Renal cortex interstitium (tissue), 11 donors: Measurements from ENCODE around the gene SLC27A5. TPM values are rescaled to one million over a fixed set of nuclear protein-coding genes. Genes with fewer than 3 reads are reported as not detected.

Experiments
- DNase-seq, 11 donors: peaks; one replicate each; pipeline ENCODE4 v3.0.0-alpha.2; 2013; ENCODE audit warnings: low read depth in 9 of 11, low spot score in 4 of 11; ENCODE audit errors: extremely low read depth in 1 of 11
- polyA plus RNA-seq, 3 donors: library from polyadenylated mRNA; unstranded; fragments of 120-200 nt; gene quantifications; one replicate each; pipeline ENCODE4 v1.2.1, GENCODE V29; 2013; ENCODE audit not compliant: insufficient read length in 3 of 3

The SLC27A5 gene
- polyA plus RNA-seq, 3 donors, result 7.8 to 13.4 (median 11.5) TPM

DNA sequence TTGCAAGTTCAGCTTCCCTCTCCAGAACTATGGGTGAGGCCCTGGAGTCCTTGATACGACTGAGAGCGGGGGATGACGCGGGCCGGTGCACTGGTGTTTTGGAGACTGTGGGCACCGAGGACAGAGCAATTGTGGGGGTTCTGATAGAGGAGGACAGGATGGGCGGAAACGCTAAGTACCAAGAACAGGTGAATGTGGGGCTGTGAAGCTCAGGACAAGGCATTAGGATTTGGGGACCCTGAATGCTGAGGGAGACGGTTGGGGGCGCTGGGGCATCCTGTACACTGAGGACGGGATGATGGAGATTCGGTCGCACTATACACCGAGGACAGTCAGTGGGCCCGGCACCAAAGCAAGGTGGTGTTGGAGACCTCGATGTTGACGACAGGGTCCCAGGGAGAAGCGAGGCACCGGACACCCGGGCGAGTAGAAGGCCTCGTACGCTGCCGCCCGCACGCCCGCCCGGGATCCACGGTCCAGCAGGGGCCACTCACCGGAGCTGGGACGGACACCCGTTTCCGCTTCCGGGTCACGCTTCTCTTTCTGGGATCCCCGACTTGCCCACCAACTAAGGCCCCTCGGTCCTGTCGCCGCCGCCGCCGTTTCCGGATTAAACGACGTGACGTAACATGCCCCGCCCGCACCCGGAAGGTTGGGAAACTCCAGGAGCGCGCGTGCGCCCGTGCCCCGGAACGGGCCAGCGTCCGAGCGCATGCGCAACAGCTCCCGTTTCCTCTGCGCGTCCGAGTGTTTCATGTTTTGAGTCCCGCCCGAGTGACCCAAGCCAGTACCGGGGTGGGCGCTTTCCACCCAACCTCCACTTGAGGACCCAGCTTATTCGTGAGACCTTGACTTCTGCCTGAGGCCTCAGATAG lies 42.9 kb upstream of the SLC27A5 start, which contains the start of gene CHMP2A:
CHMP2A (minus strand) TSS at position 612 of the 875 bp plus-strand sequence. CDS start 893 bp downstream, outside the sequence.
- DNase-seq, result peak in 10 of 11 donors; percentile 89 to 97 (median 96)

DNA sequence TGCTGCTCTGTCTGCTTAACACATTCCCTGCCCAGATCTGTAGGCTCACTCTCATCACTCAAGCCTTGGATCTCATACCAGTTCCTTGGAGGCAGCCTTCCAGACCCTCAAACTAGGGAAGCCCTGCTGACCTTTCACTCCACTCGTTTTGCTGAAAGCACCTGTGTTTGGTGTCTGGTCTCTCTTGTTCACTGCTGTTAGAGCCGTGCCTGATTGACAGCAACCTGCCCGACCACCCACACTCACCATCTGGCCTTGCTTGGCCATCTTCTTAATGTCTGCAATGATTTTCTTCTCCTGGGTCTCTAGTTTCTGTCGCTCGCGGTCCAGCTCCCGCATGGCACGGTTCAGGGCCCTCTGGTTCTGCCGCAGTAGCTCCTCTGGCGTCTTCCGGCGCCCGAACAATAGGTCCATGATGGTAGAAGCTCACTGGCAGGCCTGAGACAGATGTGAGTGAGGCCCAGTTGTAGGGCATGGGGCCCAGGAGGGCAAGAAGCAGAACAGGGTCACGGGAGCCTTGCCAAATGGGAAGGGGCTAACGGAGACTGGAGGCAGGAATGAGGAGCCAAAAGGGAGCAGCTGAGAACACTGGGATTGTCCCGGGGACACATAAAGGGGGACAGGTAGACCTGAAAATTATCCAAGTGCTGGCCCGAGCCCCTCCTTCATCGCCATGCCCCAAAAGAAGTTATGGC lies 42.2 kb upstream of the SLC27A5 start:
- no peak for DNase-seq

DNA sequence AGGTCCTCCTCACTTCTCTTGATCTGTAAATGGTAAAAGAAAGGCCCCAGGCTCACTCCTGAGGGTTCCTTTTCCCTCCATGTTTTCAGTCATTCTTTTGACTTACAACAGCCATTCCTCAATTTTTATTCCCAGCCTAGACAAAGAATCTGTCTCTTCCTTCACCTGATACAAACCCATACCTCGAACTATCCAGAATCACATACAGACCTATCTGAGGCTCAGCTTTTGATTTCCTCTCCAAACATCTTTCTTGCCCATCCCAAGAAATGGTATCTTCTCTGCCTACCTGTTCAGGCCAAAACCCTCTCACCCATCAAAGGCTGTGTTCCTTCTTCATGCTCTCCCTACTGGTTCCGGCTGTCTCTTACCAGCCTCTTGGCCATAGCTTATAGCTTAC lies 40.9 kb upstream of the SLC27A5 start:
- no peak for DNase-seq

DNA sequence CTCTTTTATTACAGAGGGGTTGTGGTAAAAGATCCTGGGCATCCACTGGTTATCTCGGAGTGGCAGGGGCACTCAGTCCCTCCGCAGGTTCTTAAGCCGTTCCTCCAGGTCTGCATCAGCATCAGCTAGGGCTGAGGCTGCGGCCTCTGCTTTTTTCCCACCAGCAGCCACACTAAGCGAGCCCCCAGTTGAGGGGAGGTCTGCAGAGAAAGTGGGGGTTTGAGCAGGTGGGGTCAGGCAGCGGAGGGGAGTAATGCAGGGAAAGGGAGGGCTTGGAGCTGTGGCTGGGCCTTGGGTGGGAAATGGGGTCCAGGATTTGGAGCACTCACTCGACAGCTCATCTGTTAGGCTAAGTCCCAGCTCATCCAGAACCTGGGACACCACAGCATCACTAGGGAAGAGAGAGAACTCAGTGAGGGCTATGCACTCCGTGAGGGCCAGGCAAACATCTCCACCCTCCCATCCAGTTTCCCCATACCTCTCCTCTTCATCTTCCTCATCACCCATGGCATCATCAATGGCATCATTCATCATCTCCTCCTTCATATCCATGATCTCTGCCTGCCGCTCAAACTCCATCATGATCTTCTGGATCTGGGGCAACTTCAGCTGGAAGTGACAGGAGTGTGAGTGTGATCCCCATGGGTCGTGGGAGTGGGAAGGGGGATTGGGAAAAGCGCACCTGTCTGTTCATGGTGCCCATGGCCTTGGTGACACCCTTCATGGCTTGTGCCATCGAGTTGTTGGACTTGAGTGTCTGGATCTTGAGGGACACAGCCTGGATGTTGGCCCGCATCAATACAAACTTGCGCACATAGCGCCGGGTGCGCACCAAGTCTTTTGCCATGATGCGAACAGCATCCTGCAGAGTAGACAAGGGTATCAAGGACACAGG lies 40.0 kb upstream of the SLC27A5 start:
- no peak for DNase-seq

DNA sequence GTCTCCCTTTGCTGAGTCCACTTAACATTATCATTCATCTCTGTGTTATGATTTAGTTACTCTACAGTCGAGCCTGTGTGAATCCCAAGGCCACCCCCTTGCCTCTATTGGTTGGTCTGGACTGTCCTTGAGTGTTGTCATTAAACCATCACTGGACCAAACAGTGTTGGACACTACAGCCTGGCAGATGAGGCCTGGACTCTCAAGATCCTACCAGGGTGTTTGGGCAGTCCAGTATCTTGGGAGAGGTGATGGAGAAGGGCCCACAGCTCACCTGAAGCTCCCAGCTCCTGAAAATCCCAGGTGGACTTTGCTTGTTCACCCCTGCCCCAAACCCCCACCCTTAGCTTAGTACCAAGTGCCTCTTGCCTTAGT lies 39.3 kb upstream of the SLC27A5 start:
- DNase-seq, result no peak

DNA sequence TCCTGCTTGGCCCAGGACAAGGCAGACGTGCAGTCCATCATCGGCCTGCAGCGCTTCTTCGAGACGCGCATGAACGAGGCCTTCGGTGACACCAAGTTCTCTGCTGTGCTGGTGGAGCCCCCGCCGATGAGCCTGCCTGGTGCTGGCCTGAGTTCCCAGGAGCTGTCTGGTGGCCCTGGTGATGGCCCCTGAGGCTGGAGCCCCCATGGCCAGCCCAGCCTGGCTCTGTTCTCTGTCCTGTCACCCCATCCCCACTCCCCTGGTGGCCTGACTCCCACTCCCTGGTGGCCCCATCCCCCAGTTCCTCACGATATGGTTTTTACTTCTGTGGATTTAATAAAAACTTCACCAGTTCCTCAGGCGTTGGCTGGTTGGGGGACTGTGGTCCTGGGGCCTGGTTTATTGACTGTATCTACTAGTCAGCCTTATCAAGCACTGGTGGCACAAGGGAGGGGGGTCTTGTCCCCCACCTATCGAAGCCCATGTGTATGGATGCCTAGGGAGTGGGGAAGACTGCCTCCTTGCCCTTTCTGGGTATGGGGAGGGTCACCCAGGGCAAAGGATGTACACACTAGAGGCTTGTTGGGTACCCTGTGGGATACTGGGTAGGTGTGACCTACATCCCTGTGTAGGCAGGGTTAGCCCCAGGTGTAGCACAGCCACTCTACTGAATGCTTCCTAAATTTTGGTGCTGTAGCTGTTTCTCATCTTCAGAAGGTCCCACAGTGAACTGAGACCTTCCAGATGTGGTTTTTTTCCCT lies 38.8 kb upstream of the SLC27A5 start:
- DNase-seq, result no peak

DNA sequence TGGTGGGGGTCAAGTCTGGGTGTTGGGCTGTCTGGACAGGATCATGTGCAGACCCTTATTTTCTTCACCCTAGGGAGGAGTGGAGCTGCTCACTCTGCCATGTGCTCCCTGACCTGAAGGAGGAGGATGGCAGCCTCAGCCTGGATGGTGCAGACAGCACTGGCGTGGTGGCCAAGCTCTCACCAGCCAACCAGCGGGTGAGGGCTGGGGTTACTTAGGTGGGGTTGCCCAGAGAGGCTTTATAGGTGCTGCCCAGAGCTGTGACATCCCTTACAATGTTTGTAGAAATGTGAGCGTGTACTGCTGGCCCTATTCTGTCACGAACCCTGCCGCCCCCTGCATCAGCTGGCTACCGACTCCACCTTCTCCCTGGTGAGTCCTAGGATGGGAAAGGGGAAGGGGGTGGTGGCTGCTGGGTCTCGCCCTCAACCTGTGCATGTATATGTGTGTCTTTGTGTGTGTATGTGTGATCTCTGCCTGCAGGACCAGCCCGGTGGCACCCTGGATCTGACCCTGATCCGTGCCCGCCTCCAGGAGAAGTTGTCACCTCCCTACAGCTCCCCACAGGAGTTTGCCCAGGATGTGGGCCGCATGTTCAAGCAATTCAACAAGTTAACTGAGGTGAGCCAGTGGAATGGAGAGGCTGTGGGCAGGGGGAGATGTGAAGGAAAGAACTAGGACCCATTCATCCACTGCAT lies 38.0 kb upstream of the SLC27A5 start:
- no peak for DNase-seq

DNA sequence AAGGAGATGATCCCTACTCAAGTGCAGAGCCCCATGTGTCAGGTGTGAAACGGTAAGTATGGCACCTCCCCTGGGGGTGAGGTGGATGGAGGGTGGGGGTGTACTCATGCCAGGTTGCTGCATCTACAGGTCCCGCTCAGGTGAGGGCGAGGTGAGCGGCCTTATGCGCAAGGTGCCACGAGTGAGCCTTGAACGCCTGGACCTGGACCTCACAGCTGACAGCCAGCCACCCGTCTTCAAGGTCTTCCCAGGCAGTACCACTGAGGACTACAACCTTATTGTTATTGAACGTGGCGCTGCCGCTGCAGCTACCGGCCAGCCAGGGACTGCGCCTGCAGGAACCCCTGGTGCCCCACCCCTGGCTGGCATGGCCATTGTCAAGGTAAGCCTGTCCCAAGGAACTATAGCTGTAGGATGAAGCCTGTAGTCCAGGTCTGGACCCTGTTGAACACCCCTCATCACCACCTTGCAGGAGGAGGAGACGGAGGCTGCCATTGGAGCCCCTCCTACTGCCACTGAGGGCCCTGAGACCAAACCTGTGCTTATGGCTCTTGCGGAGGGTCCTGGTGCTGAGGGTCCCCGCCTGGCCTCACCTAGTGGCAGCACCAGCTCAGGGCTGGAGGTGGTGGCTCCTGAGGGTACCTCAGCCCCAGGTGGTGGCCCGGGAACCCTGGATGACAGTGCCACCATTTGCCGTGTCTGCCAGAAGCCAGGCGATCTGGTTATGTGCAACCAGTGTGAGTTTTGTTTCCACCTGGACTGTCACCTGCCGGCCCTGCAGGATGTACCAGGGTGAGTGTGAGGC lies 37.3 kb upstream of the SLC27A5 start:
- no peak for DNase-seq

DNA sequence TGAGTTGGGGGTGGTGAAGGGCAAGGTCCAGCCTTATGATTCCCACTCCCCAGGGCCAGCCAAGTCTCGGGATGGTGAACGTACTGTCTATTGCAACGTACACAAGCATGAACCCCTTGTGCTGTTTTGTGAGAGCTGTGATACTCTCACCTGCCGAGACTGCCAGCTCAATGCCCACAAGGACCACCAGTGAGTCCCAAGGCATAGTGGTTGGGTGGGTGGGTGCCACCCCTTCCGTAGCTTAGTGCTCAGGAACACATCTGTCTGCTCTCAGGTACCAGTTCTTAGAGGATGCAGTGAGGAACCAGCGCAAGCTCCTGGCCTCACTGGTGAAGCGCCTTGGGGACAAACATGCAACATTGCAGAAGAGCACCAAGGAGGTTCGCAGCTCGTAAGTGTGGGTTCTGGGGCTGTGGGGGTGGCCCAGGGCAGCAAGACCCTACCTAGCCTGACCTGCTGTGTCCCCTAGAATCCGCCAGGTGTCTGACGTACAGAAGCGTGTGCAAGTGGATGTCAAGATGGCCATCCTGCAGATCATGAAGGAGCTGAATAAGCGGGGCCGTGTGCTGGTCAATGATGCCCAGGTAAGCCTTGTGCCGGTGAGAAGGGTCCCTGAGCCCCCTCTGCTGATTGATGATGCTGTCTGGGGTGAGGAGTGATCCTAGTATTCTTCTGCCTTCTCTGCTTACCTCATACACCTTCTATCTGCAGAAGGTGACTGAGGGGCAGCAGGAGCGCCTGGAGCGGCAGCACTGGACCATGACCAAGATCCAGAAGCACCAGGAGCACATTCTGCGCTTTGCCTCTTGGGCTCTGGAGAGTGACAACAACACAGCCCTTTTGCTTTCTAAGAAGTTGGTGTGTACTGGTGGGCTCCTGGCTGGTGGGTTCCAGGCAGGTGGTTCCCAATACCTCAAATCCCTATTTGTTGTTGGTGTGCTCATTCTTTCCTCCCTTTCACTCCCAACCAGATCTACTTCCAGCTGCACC lies 35.8 kb upstream of the SLC27A5 start:
- no peak for DNase-seq

DNA sequence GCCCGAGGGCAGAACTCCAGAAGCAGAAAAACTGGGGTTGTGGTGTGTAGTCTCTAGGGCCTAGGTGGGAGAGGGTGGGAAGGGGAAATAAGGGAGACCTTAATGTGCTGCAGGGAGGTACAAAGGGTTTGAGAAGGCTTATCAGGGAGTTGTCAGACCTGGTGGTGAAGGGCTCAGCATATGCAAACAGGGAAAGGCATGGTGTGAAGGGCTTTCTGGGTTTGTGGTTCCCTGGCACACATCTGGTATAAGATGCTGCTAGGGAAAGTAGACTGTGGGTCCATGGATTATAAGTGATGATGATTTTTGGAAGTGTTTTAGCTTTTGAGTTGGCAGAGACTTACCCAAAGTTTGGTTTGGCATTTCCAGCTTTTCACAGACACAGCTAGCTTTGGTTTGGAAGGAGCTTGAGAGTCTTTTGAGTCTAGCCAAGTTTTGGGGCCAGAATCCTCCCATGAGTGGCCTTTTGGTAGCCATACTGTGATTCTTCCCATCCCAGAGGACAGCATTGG lies 34.3 kb upstream of the SLC27A5 start:
- no peak for DNase-seq

DNA sequence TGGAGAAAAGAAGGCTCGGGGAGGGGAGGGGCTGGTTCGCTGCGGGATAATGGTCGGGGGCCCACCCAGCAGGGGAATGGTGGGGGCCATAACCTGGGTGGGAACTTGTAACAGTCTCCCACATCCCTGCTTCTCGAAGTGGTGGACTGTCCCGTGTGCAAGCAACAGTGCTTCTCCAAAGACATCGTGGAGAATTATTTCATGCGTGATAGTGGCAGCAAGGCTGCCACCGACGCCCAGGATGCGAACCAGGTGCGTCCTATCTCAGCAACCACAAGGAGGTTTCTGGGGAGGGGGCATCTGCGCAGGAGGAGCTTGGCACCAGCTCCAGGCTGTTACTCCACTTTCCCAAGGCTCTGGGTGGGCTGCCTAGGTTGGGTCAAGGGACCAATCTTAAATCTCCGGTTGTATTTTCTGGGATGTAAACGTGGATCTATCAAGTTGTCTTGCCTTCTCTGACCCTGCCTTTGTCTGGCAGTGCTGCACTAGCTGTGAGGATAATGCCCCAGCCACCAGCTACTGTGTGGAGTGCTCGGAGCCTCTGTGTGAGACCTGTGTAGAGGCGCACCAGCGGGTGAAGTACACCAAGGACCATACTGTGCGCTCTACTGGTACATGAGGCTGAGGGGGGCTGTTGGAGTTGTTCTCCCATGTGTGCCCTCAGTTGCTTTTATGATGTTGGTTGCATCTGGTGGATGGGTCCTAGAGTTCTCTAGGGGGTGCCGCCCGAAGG lies 33.7 kb upstream of the SLC27A5 start:
- no peak for DNase-seq

DNA sequence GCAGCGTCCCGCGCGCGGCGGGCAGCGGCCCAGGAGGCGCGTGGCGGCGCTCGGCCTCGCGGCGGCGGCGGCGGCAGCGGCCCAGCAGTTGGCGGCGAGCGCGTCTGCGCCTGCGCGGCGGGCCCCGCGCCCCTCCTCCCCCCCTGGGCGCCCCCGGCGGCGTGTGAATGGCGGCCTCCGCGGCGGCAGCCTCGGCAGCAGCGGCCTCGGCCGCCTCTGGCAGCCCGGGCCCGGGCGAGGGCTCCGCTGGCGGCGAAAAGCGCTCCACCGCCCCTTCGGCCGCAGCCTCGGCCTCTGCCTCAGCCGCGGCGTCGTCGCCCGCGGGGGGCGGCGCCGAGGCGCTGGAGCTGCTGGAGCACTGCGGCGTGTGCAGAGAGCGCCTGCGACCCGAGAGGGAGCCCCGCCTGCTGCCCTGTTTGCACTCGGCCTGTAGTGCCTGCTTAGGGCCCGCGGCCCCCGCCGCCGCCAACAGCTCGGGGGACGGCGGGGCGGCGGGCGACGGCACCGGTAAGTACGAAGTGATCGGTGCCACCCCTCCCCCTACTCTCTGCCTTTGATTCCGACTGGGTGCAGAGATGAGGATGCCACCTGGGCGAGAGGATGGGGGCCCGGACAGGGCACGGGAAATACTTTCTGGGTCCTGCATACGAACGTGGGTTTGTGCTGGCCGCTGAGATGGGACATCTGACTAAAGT lies 32.9 kb upstream of the SLC27A5 start:
- DNase-seq, result peak in 2 of 11 donors; percentile 36 to 60

DNA sequence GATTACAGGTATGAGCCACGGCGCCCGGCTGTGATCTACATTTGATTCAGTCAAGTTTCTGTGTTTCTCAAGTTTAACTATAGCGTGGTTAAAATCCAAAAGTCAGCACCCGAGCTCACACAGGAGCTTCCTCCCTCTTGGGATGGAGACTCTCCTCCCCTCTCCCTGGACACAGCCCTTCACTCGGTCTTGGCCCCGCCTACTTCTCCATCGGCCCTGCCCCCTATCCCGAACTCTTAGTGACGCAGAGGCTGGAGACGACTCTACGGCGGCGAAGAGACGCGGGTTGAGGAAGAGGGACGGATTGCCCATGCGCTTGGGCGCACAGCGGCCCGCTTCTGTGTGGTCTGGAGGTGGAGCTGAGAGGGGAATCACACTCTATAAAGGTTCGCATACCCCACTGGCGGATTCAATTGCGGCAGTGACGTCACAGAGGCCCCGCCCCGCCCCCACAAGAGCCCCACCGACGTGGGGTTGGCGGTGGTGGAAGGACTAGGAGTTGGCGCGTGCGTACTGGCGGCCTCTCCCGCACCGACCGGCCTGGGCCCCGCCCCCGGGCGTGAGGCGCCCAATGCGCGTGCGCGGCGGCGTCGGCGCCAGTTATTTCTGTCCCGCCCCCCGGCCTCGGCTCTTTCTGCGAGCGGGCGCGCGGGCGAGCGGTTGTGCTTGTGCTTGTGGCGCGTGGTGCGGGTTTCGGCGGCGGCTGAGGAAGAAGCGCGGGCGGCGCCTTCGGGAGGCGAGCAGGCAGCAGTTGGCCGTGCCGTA lies 32.2 kb upstream of the SLC27A5 start, which contains the start of gene TRIM28:
TRIM28 (plus strand) TSS at position 239 of the 765 bp plus-strand sequence. CDS start 694 bp downstream, outside the sequence.
- peak; percentile 97 to 99 (median 98) for DNase-seq
